T1000 (cell line): ENCODE data around the gene CAMKMT.
"Not testable (repeated sequence)": the region's sequence is repeated elsewhere in the genome, so short reads cannot be mapped to it uniquely, and the experiment has no call there.

Experiments used
- DNase-seq: peaks from one replicate; lab custom pipeline; 2025; ENCODE audit warnings: mixed read lengths; lab: John Stamatoyannopoulos, UW

CAMKMT gene

DNA sequence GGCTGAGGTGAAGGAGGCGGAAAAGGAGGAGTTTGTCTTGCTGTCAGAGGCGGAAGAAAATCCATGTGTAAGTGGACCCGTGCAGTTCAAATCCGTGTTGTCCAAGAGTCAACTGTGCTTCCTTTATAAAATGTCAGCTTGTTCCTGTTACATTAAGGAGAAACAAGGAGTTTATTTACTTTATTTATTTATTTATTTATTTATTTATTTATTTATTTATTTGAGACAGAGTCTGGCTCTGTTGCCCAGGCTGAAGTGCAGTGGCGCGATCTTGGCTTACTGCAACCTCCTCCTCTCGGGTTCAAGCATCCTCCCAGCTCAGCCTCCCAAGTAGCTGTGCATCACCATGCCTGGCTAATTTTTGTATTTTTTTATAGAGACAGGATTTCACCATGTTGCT, 143.9 kb downstream of the CAMKMT start:
- DNase-seq = not testable (repeated sequence)

DNA sequence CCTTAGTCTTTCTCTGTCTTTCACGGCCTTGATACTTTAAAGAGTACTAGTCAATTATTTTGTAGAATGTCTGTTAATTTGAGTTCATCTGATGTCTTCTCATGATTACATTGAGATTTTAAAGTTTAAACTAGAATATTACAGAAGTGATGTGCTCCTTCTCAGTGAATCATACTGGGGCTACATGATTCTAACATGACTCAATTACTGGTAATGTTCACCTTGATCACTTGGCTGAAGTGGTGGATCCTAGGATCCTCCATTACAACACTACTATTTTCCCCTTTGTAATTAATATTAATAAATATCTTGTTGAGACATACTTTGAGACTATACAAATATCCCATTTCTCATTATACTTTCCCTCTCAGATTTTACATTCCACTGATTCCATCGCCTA, 148.5 kb downstream of the CAMKMT start:
- no peak for DNase-seq

DNA sequence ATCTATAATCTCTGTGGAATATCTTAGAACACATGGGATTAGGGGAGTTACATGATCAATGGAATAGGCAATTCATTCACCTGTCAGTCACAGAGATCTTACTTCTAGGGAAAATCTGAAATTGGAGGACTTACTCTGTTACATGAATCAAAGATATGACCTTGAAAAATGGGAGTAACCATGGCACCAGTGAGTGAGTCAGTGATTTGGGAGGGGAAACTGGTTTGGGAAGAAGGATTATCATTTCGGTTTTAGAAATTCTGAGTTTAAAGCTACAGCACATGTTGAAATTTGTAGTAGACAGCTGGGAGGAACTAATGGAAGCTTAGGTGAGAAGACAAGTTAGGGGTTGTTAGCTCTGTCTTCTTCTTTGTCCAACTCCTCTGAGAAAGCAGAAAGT, 153.7 kb downstream of the CAMKMT start:
- no peak for DNase-seq

DNA sequence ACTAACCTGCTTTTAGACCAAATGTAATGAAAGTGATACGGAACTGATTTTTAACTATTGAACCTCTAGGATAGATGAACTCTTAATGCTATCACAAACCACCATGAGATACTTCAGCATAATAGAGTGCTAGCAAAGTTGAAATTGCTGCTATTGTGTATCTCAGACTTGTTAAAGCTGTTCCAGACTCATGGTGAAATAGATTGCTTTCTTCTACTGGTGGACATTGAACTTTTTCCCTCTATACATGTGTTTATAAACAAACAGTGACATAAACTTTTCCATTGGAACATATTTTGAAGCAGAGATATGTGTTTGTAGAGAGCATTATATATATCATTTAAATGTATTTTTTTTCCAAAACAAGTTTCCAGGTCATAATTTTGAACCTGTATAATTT, 157.3 kb downstream of the CAMKMT start:
- DNase-seq = no peak

DNA sequence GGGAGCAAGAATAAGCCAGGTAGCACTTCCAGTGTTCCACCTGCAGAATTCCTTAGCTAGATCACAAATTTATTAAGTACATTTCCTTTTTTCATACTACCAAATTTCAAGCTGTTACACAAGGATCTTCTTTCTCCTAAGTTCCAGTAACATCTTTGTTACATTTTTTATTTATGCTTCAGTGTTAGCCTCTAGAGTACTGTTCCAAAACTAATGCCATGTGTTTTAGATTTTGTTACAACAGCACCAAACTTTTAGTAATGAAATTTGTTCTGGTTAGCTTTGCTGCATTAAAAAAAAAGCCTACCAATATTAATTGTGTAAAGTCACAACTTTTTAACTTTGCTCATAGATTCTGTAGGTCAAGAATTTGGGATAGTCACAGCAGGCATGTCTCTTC, 161.1 kb downstream of the CAMKMT start:
- DNase-seq = no peak

DNA sequence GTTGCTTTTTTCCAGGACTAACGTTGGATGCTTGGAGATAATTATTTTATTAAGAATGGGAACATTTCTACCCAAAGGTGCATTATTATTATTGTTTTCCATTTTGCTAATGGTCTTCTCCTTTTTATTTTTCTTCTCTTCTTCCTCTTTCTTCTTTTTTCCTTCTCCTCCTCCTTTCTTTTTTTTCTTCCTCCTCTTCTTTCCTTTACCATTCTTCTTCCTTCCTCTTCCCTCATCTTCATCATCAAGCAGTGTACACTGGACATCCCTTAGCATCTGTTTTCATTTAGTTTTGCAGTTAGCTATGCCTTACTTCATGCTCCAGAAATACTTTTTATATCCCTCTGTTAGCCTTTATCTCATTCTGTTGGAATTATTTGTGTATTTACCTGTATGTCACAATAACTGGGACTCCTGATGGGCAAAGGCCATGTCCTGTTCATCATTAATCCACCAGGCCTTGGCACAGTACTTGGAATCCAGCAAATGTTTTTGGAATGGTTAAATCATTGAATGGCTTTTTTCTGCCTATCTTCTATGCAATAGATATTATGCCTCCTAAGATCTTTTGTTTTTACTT, 162.7 kb downstream of the CAMKMT start:
- no peak for DNase-seq

DNA sequence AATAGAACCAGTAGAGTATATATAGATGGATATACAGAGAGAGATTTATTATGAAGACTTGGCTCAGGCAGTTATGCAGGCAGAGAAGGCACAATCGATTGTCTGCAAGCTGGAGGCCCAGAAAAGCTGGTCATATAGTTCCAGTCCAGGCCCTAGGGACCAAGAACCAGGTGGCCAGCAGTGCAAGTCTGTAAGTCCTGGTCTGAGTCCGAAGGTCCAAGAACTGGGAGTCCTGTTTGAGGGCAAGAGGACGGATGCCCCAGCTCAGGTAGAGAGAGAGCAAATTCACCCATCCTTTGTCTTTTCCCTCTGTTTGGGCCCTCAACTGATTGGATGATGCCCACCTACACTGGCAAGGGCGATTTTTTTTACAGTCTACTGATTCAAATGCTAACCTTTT, 164.6 kb downstream of the CAMKMT start:
- no peak for DNase-seq

DNA sequence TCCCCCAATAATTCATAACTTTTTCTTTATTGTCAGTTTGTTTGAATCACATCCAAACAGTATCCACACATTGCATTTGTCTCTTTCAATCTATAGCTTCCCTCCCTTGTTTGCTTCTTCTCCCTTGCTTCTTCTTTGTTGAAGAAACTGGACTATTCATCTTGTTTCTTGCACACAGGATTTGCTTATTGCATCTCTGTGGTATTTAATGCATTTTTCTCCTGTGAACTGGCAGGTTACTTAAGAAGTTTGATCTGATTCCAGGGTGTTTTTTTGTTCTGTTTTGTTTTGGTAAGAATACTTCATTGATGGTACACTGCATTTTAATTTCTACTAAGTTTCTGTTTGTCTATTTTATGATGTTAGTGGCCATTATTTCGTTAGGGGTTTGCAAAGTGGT, 166.8 kb downstream of the CAMKMT start:
- DNase-seq = no peak

DNA sequence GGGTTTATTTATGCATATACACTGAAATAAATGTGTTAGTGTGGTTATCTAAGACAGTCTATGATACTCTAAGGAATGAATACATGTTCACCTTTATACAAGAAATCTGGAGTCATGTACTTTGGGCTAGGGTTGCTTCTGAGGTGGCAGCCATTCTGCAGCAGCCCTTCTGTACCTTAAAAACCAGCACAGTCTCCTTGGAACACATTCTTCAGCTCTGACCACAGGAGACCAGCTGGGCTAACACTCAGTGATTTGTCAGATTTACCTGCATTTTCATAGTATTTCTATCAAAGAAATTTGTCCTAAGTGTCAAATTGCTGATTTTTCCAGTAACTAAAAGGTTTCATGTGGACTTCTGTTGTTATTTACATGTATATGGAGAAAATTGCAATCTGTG, 167.7 kb downstream of the CAMKMT start:
- no peak for DNase-seq

DNA sequence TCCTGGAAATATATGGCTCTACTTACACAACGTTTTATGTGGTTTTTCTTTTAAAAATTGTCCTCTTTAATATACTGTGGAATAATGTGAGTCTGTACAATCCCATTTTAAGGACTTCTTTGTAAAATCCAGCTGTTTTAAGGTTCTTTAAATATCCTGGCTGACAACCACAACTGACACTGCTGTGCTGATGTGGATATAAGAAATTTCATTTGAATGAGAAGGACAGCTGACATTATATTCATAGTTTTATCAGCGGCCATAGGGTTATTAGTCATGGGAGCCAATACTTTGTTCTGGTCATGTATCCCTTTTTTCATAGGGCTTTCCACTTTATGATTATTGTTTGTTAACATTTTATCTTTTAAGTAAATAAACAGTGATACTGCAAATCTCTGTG, 169.5 kb downstream of the CAMKMT start:
- no peak for DNase-seq

- DNase-seq = no peak
Measured at GRCh38 chr2:44532031-44532430, 170.3 kb downstream of the CAMKMT start.

DNA sequence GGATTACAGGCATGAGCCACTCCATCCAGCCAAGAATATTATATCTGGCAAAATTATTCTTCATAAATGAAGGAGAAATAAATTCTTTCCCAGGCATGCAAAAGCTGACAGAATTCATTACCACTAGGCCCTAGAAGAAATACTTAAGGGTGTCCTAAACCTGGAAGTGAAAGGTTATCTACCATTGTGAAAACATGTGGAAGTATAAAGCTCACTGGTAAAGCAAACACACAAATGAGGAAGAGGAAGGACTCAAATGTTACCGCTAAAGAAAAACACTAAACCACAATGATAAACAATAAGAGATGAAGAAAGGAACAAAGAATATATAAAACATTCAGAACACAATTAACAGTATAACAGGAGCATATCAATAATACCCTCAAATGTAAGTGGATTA, 171.8 kb downstream of the CAMKMT start:
- no peak for DNase-seq

GRCh38 chr2:44535376-44535775, 173.6 kb downstream of the CAMKMT start:
- DNase-seq = no peak

GRCh38 chr2:44537264-44537663, 175.5 kb downstream of the CAMKMT start:
- DNase-seq = no peak

DNA sequence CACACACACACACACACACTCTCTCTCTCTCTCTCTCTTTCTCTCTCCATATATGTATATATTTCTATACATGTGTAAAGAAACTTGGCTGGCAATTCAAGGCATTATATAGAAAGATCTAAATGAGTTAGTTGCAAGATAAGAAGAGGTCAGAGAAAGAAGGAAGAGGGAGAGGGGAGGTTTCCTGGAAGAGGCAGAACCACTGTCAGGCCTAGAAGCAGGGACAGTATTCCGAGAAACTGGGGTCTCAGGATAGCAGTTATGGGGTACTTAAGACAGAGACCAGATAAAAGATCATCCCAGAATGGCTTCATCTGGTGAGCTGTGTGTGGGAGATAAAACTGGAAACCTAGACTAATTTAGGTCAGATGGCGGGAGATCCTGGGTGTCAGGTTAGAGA, 180.8 kb downstream of the CAMKMT start:
- DNase-seq = no peak

GRCh38 chr2:44543773-44544725, 182.3 kb downstream of the CAMKMT start:
- DNase-seq = no peak

- DNase-seq = no peak
Measured at GRCh38 chr2:44545005-44545404, 183.3 kb downstream of the CAMKMT start.

DNA sequence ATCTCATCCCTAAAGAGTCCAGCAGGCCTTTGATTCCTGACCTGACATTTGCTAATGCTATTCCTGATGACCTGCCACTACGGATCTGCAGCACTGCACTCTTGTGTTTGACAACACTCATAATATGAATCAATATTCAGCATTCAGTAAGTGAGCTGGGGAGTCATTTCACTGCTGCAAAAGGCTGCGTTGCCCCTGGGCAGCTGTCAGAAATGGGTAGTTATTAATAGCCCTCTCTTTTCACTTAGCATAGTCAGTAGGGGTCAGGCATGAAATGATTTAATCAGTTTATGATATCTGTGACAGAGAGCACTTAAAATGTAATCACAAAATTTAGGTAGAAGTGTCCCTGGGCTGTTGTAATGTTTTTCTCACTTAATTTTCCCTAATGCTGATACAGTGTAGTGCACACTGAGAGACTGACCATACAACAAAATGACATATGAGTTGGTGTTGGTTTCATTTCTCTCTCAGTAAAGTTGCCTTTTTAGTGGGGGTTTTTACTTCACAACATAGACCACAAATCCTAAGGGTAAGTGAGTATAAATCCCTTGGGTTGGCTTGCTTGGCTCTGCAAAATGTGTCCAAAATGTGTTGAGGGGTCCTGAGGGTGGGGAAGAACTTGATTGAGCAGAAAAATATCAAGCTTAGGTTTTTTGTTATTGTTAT, 184.8 kb downstream of the CAMKMT start:
- DNase-seq = no peak

DNA sequence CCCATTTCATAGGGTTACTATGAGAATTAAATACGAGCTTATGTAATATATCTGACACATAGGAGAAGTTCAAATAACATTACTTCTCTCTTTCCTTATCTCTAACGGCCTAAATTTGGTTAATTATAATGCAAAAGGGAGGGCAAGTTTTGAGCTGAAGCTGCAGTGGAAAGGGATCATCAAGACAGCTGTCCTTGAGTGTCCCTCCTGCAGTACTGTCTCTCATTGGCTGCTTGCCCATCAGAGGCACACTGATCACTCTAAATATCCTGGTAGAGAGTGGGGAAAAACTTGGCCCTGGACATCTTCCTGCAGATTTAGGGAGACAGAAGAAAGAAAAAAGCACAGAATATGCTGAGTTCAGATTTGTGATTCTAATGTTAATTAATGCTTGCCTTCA, 186.0 kb downstream of the CAMKMT start:
- DNase-seq = no peak

DNA sequence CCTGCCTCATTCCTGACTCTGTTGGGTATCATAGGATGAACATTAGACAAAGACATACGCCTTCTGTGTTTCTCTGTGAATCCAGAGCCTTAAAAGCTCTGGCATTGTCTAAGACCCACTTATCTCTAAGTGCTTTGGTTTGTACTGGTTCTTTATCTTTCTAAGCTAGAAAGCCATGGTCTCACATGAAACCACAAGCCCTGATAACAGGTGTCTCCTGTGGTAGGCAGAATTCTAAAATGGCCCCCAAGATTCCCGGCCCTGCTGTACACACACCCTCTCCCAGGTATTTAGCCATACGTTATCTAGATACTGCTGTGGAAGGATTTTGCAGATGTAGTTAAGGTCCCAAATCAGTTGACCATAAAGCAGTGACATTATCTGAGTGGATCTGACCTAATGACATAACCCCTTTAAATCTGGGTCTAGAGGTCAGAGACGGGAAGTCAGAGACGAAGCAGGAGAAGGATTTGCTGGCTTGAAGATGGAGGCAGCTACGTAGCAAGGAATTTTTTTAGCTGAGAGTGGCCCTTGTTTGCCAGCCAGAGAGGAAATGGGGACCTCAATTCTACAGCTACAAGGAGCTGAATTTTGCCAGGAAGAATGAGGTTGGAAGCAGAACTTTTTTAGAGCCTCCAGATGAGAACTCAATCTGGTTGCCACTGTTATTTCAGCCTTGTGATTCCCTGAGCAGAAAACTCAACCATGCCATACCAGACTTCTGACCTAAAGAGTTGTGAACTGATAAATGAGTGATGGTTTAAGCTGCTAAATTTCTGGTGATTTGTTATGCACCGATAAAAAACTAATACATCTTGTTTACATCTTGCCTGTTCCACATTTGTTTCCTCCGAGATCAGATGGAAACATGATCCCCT, 186.7 kb downstream of the CAMKMT start:
- no peak for DNase-seq

DNA sequence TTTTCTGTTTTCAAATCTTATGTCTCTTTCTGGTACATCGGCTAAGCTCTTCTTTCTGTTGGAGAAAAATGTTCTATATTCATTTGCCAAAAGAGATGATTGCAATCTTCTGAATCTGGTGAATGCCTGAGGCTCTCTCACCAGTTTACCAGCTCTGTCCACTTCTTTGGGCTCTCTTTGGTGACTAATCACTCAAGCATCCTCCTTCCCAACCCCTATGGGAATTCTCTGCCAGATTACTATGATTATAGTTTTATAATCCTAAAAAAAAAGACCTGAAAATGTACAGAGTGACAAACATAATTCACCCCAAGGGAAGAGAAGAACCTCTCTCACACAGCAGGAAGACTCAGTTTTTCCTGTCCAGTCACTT, 187.3 kb downstream of the CAMKMT start:
- peak; percentile 71 for DNase-seq

GRCh38 chr2:44549856-44550255, 188.1 kb downstream of the CAMKMT start:
- no peak for DNase-seq
